GM12878 (cell line): ENCODE data around the gene OPCML.

ENCODE experiments used
- CREB1 ChIP-seq: IDR thresholded peaks from 2 replicates; pipeline ENCODE4 v1.6.1; 2012; ENCODE audit warnings: low read depth, mild to moderate bottlenecking, inconsistent platforms
- EP300 ChIP-seq, 2 experiments: fragments of 150-350 bp in 1 of 2; IDR thresholded peaks; 2 replicates each; pipeline ENCODE4 v1.6.1; 2011 to 2012; ENCODE audit warnings: low read depth in 2 of 2, low read length in 2 of 2, borderline replicate concordance in 1 of 2, improper control_type of control experiment in 1 of 2, inconsistent platforms in 1 of 2; ENCODE audit not compliant: control insufficient read depth in 1 of 2
- GATAD2B ChIP-seq: fragments of 450-650 bp; conservative IDR thresholded peaks from 2 replicates; pipeline ENCODE4 v1.6.1; 2017; ENCODE audit warnings: low read depth, mild to moderate bottlenecking, moderate library complexity
- HDGF ChIP-seq: fragments of 450-650 bp; IDR thresholded peaks from 2 replicates; pipeline ENCODE4 v1.6.1; 2016; ENCODE audit warnings: antibody characterized with exemption
- POLR2AphosphoS5 ChIP-seq: IDR thresholded peaks from 2 replicates; pipeline ENCODE4 v1.6.1; 2011; ENCODE audit warnings: mild to moderate bottlenecking, low read length, inconsistent platforms
- RBBP5 ChIP-seq: fragments of 200-600 bp; sonication (generic); conservative IDR thresholded peaks from 2 replicates; pipeline ENCODE4 v1.6.1; 2016
- ZNF274 ChIP-seq: IDR thresholded peaks from one replicate; pipeline ENCODE4 v1.8.0; 2011; ENCODE audit not compliant: insufficient read length, insufficient read depth
- ZNF384 ChIP-seq: IDR thresholded peaks from 2 replicates; pipeline ENCODE4 v1.6.1; 2012; ENCODE audit warnings: low read depth, mild to moderate bottlenecking, low read length, improper control_type of control experiment, borderline replicate concordance
- TF ChIP-seq, protein P1 (sequence below): fragments of 450-650 bp; IDR thresholded peaks from 2 replicates; pipeline ENCODE4 v1.6.1; 2016; ENCODE audit warnings: mild to moderate bottlenecking
- TF ChIP-seq, protein P2 (sequence below), 3 experiments: IDR thresholded peaks in 2 of 3; conservative IDR thresholded peaks in 1 of 3; 2 replicates each; pipeline ENCODE4 v1.5.1; 2011; ENCODE audit warnings: low read depth in 3 of 3, low read length in 3 of 3, mild to moderate bottlenecking in 3 of 3, control low read depth in 2 of 3, moderate library complexity in 2 of 3, inconsistent platforms in 1 of 3, mixed read lengths in 1 of 3; ENCODE audit not compliant: control insufficient read depth in 2 of 3, insufficient read depth in 1 of 3; ENCODE audit errors: extremely low read depth in 1 of 3

DNA sequence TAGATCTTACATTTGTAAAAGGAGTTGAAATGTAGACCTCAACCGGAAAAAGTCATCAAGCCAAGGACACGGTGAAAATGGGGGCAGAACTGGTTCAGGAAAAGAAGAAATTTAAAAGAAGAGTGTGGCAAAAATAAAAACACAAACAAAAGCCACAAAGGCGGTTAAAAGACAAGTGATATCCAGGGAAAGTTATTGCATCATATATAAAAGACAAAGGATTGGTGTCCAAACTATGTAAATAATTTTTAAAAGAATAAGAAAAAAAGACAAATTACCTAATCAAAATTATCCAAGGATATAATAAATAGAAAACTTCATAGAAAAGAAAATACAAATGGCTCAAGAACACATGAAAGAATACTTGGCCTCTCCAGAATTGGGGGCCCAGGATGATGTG, 45.1 kb upstream of the OPCML start:
- TF ChIP-seq EP300 (IDR thresholded peaks at IDR 0.05; ENCODE audit: borderline replicate concordance in 1 of 2, control insufficient read depth in 1 of 2, low read depth in 2 of 2, low read length in 2 of 2), result no peak
- TF ChIP-seq CREB1, result no peak
- TF ChIP-seq POLR2AphosphoS5, result no peak
- no peak for TF ChIP-seq HDGF
- TF ChIP-seq ZNF274, result no peak
- TF ChIP-seq, protein P1, sequence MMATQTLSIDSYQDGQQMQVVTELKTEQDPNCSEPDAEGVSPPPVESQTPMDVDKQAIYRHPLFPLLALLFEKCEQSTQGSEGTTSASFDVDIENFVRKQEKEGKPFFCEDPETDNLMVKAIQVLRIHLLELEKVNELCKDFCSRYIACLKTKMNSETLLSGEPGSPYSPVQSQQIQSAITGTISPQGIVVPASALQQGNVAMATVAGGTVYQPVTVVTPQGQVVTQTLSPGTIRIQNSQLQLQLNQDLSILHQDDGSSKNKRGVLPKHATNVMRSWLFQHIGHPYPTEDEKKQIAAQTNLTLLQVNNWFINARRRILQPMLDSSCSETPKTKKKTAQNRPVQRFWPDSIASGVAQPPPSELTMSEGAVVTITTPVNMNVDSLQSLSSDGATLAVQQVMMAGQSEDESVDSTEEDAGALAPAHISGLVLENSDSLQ, result no peak
- TF ChIP-seq, protein P2, sequence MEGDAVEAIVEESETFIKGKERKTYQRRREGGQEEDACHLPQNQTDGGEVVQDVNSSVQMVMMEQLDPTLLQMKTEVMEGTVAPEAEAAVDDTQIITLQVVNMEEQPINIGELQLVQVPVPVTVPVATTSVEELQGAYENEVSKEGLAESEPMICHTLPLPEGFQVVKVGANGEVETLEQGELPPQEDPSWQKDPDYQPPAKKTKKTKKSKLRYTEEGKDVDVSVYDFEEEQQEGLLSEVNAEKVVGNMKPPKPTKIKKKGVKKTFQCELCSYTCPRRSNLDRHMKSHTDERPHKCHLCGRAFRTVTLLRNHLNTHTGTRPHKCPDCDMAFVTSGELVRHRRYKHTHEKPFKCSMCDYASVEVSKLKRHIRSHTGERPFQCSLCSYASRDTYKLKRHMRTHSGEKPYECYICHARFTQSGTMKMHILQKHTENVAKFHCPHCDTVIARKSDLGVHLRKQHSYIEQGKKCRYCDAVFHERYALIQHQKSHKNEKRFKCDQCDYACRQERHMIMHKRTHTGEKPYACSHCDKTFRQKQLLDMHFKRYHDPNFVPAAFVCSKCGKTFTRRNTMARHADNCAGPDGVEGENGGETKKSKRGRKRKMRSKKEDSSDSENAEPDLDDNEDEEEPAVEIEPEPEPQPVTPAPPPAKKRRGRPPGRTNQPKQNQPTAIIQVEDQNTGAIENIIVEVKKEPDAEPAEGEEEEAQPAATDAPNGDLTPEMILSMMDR (IDR thresholded peaks at IDR 0.05 in 2 of 3, conservative IDR thresholded peaks at IDR 0.05 in 1 of 3; ENCODE audit: control insufficient read depth in 2 of 3, extremely low read depth in 1 of 3, insufficient read depth in 1 of 3, low read depth in 3 of 3, low read length in 3 of 3), result no peak
- no peak for TF ChIP-seq RBBP5
- TF ChIP-seq GATAD2B, result no peak
- no peak for TF ChIP-seq ZNF384
